A549 (cell line): ENCODE measurements around the gene LILRA2.

Source experiments
- CHD2 ChIP-seq: fragments of 150-350 bp; IDR thresholded peaks from 2 replicates; pipeline ENCODE4 v1.6.1; 2014; ENCODE audit warnings: low read length; ENCODE audit not compliant: partially characterized antibody
- CTCF ChIP-seq: fragments of >200 bp; sonication (Bioruptor Twin); formaldehyde crosslinking; IDR thresholded peaks from 3 replicates; pipeline ENCODE4 v1.5.1; 2016
- ELK1 ChIP-seq: fragments of 150-350 bp; IDR thresholded peaks from 2 replicates; pipeline ENCODE4 v1.6.1; 2014; ENCODE audit warnings: low read depth, mild to moderate bottlenecking, low read length
- ESRRA ChIP-seq: fragments of 150-350 bp; IDR thresholded peaks from 2 replicates; pipeline ENCODE4 v1.6.1; 2014; ENCODE audit warnings: mild to moderate bottlenecking, low read length, borderline replicate concordance
- HMGXB4 ChIP-seq: fragments of 250-450 bp; sonication (Bioruptor Pico); IDR thresholded peaks from 2 replicates; pipeline ENCODE4 v1.5.0; 2021; ENCODE audit warnings: mild to moderate bottlenecking, moderate library complexity, borderline replicate concordance
- PHF8 ChIP-seq: fragments of 200-600 bp; sonication (generic); IDR thresholded peaks from 2 replicates; pipeline ENCODE4 v1.6.1; 2016; ENCODE audit warnings: low read depth, mild to moderate bottlenecking, antibody characterized with exemption, moderate library complexity, borderline replicate concordance
- POLR2AphosphoS2 ChIP-seq: conservative IDR thresholded peaks from 2 replicates; pipeline ENCODE4 v1.6.1; 2012; ENCODE audit warnings: low read length, improper control_type of control experiment, inconsistent platforms

GRCh38 chr19:54532528-54532927 lies 41.1 kb upstream of the LILRA2 start:
- TF ChIP-seq ESRRA (no peak), CTCF (no peak), PHF8 (no peak), HMGXB4 (CRISPR knock-in tag) (no peak), ELK1 (no peak), CHD2 (no peak), POLR2AphosphoS2 (no peak)
